ENCODE results near the gene CTDSP1.

- TF ChIP-seq CTCF (IDR thresholded peaks at IDR 0.05) (no peak), ATF3 (CRISPR knock-in tag; conservative IDR thresholded peaks at IDR 0.05) (no peak), E2F1 (CRISPR knock-in tag; IDR thresholded peaks at IDR 0.05) (no peak), MAX (CRISPR knock-in tag; IDR thresholded peaks at IDR 0.05) (no peak), RELA (CRISPR knock-in tag; IDR thresholded peaks at IDR 0.05; ENCODE audit: borderline replicate concordance) (no peak), ZNF263 (CRISPR knock-in tag; IDR thresholded peaks at IDR 0.05; ENCODE audit: low read depth) (no peak), CREM (CRISPR knock-in tag; IDR thresholded peaks at IDR 0.05) (no peak), AFF4 (CRISPR knock-in tag; IDR thresholded peaks at IDR 0.05; ENCODE audit: borderline replicate concordance) (no peak), SP1 (CRISPR knock-in tag; conservative IDR thresholded peaks at IDR 0.05) (no peak), CBFB (CRISPR knock-in tag; IDR thresholded peaks at IDR 0.05; ENCODE audit: low read depth) (no peak), NFYB (CRISPR knock-in tag; conservative IDR thresholded peaks at IDR 0.05; ENCODE audit: low read depth) (no peak), ZBTB21 (CRISPR knock-in tag; IDR thresholded peaks at IDR 0.05; ENCODE audit: borderline replicate concordance) (no peak), USF1 (CRISPR knock-in tag; IDR thresholded peaks at IDR 0.05) (no peak)
Observed at GRCh38 chr2:218391202-218391601, 8.5 kb upstream of the CTDSP1 start.

All from WTC11 (cell line).